Fibroblast of skin of back (primary cell): ENCODE data around the gene NRXN3.
A peak's percentile ranks its signal among the peaks of the same experiment; 100 is the strongest.
"Not testable (repeated sequence)": the region's sequence is repeated elsewhere in the genome, so short reads cannot be mapped to it uniquely, and the experiment has no call there.

ENCODE experiments used
- DNase-seq: peaks from one replicate; pipeline ENCODE4 v3.0.0-alpha.2; 2013

Gene NRXN3

GRCh38 chr14:79083356-79083755 lies 913.2 kb downstream of the NRXN3 start:
- DNase-seq = no peak

DNA sequence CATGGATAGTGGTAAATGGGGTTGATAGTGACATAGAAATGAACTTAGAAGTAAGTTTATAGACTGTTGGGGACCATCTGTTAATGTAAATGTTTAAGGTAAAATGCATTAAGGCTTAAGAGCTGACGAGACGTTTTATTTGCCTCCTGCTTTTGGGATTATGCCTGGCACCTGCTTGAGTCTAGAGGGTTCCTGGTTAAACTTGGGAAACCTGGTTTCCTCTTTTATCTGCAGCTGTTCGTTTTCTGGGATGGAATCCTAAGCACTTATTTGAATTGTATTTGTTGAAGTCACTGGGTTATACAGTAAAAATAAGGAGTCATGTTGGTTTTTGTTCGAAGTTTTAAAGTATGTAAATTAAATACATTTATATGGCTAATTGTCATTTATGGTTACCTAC lies 914.7 kb downstream of the NRXN3 start:
- no peak for DNase-seq

DNA sequence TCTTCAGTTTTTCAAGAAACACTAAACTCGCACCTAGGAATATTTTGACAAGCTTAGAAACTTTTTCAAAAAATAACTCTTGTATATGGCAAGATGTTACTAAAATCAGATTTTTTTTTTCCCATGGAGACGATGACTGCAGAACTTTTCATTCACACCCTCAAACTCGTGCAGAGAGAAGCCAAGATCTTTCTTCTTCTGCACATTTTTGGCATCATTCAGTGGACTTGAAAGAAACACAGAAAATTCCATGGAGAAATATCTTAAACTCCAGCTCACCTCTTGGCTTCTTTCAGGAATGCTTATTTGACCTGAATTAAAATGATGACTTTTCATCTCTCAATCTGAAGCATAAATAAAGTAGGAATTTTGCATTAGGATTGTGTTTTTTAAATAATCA lies 919.4 kb downstream of the NRXN3 start:
- DNase-seq = no peak

DNA sequence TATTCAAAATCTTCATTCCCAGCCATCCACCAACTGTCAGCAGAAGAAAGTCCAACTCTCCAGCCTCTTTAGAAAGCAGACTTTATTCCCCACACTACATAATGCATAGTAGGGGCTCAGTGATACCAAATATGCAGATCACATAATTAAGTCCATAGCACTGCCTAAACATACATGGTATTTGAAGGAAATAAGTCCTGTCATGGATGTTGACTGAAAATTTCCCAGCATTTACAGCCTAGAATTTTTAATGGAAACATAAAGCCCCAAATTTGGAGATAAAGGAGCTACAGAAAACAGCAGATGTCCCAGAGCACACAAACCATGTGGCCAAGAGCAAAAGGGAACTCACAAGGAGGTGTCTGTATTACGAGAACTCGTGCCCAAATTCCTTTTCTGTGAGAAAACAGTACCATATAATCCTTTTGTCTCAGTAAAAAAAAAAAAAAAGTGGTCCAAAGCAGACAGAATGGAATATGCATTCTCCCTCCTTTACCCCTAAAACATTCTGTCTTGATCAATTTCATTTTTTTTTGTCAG lies 920.5 kb downstream of the NRXN3 start:
- peak; percentile 11 for DNase-seq

- no peak for DNase-seq
These were observed 921.3 kb downstream of the NRXN3 start for GRCh38 chr14:79091381-79091963.

DNA sequence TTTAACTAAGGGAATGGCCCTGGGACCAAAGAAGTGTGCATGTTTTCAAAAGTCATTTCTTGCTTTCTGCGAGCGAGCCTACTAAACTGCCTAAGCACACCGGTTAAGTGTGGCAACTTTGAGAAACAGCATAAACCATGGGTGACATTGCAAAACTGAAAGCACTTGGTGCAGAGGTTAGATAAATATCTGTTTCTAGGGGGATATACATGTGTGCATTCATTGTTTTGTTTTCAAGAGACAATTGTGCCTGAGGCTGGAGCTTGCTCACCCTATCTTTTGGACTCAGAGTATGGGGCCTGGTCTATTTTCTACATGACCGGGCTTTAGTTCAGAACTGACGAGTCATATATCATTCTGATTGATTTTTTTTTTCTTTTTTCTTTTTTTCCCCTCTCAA lies 923.4 kb downstream of the NRXN3 start:
- peak; percentile 5 for DNase-seq

- no peak for DNase-seq
These were observed 924.8 kb downstream of the NRXN3 start for GRCh38 chr14:79094951-79095350.

DNA sequence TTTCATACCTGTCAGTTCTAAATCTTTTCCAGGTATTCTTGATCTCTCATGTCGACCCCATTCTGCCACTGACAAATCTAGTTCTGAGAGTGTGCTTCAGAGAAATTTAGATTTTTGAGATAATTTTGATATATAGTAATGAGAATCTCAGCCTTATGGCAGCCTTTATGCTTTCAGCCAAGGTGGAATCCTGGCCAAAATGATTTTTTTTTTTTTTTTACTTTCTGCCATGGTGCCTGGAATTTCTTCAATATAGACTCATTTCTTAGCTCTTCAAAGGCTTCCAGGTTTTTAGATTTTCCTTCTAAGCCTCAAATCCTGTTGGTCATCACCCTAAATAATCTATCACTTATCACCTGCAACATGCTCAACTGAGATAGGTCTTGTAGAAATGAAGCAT lies 926.6 kb downstream of the NRXN3 start:
- DNase-seq = no peak

DNA sequence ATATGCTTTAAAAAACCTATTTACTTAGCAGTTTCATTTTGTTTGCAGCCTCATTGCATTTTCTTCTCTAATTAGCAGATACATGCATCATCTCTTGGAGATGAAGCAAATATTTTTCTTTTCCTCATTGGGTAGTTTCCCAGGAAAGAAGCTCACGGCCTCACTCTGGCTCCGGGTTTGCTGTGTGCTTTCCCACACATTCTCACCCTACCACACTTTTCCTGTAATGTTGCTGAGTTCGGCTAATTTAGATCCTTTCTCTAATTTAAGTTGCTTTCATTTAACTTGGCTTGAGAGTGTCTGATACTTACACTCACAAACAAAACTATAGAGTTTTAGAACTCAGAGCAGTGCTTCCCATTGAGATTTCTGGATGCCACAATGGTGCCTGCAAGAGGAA lies 928.2 kb downstream of the NRXN3 start:
- peak; percentile 5 for DNase-seq

GRCh38 chr14:79100578-79100977 lies 930.4 kb downstream of the NRXN3 start:
- no peak for DNase-seq

- DNase-seq = no peak
These were observed 931.2 kb downstream of the NRXN3 start for GRCh38 chr14:79101388-79101787.

GRCh38 chr14:79103764-79104163 lies 933.6 kb downstream of the NRXN3 start:
- no peak for DNase-seq

DNA sequence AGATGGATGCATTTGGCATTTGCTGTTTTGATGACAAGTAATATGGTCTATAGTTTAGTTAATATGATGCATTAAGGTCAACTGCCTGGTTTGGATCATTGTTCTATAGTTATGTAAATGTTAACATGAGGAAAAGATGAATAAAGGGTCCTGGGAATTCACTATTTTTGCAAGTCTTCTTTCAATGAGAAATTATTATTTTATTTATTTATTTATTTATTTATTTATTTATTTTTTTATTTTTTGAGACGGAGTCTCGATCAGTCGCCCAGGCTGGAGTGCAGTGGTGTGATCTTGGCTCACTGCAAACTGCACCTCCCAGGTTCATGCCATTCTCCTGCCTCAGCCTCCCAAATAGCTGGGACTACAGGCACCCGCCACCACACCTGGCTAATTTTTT lies 940.4 kb downstream of the NRXN3 start:
- not testable (repeated sequence) for DNase-seq

- DNase-seq = peak; percentile 51
These were observed 941.9 kb downstream of the NRXN3 start for GRCh38 chr14:79111987-79112501.

GRCh38 chr14:79117561-79117960 lies 947.4 kb downstream of the NRXN3 start:
- no peak for DNase-seq

DNA sequence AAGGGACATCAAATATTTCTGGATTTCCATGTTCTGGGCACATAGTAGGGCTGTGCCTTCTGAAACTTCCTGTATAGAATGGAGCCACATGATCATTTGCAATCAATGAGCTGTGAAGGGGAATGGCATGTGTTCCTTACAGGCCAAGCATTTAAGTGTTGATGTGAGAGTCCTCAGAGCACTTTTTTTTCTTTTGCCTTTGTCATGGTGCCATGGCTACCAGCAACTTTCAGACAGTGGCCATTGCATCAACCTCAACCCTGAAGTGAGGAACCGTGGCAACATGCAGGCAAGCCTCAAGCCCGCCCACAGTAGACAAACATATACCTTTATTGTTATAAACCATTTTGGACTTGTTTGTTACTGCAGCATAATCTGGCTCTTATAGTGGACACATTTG lies 948.1 kb downstream of the NRXN3 start:
- DNase-seq = no peak

GRCh38 chr14:79134361-79134760 lies 964.2 kb downstream of the NRXN3 start:
- DNase-seq = no peak

- DNase-seq = peak; percentile 69
These were observed 966.2 kb downstream of the NRXN3 start for GRCh38 chr14:79136071-79137044.

DNA sequence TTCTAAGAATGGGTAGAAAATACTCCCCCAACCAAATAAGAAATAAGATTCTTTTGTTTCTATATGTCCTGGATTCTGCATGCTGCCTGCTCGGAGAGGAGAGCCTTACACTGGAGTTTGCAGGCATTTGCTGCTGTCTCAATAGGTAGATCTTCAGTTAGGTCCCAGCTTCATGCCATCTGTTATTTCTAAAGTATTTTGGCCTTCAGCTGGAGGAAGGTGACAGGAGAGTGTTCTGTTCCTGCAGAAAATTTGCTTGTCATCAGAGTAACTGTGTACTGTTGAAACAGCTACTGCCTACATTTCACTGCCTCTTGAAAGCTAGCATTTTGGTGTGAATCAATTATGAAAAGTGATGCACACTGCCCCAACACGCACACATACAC lies 966.9 kb downstream of the NRXN3 start:
- no peak for DNase-seq

- no peak for DNase-seq
These were observed 967.7 kb downstream of the NRXN3 start for GRCh38 chr14:79137836-79138235.

DNA sequence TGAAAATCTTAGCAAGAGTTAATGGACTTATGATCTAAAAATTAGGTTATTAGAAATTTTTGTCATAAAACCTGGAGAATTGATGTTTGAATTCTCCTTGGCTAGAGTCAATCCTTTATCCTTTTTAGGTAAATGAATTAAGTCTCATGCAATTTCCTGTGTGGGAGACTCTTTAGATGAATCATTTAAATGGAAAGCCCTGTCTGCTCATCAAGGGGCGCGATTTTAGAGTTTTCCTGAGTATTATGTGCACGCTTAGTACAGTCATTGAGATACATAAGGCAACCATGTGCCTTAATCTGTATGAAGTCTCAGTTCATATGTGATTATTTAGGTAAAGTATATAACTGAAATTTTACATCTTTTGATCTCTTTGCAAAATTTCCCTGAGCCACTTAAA lies 974.7 kb downstream of the NRXN3 start:
- DNase-seq = peak; percentile 61

DNA sequence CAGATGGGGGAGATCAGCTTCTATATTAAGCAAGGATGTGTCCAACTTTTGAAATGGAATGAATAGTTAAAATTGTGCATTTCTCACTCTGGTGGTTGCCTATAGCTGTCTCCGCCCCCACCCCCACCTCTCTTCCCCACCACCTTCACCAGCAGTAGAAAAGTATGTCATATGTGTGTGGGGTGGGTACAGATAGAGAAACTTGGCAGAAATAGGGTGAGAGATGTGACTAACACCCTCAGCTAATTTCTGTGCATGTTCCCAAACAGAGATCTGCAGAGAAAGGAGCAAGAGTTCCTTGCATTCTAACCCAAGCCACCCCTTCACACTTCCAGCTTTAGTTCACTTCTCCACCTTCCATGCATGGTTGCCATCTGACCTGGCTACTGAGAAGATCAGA lies 980.1 kb downstream of the NRXN3 start:
- no peak for DNase-seq

DNA sequence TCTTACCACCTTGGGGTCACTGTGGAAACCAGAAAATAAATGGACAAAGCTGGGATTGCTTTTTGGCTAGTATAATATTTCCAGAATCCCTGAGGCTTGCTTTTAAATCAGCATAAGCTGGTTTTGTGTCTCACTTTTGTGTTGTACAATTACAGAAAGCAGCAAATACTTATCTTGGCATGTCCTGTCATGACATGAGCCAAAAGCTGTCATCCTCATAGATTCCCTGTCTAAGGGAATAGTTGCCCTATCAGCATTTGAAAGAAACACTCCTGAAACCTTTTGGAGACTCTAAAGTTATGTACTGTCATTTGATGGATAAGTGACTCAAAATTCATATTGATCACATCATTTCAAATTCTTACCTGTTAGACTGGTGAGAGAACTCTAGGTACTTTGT lies 987.2 kb downstream of the NRXN3 start:
- DNase-seq = no peak

- DNase-seq = peak; percentile 64
These were observed 991.4 kb downstream of the NRXN3 start for GRCh38 chr14:79161571-79161970.
